Choroid plexus epithelial cell (primary cell): ENCODE results near the gene DNAJB14.
A peak's percentile ranks its signal among the peaks of the same experiment; 100 is the strongest.

Experiments used
- DNase-seq: peaks from one replicate; pipeline ENCODE4 v3.0.0-alpha.2; 2010; ENCODE audit warnings: low read depth
- H3K4me3 ChIP-seq: 2 replicates; pipeline ENCODE4 v1.5.1; 2011; ENCODE audit warnings: low read depth, mild to moderate bottlenecking, control low read depth, low read length, moderate library complexity
- CTCF ChIP-seq: conservative IDR thresholded peaks from 2 replicates; pipeline ENCODE4 v1.5.1; 2011; ENCODE audit warnings: low read depth, mild to moderate bottlenecking, control low read depth, inconsistent platforms, low read length, moderate library complexity

Gene DNAJB14

GRCh38 chr4:99857307-99857706 lies 89.1 kb downstream of the DNAJB14 start:
- no peak overlapping the region for H3K4me3 ChIP-seq
- no peak for DNase-seq
- TF ChIP-seq CTCF, result no peak

GRCh38 chr4:99856166-99856565 lies 90.3 kb downstream of the DNAJB14 start:
- TF ChIP-seq CTCF, result no peak
- H3K4me3 ChIP-seq, result no peak overlapping the region
- DNase-seq, result peak; percentile 56

GRCh38 chr4:99855678-99856077 lies 90.7 kb downstream of the DNAJB14 start:
- DNase-seq, result no peak

GRCh38 chr4:99853999-99854398 lies 92.4 kb downstream of the DNAJB14 start:
- H3K4me3 ChIP-seq, result no peak overlapping the region
- no peak for TF ChIP-seq CTCF
- no peak for DNase-seq

More at GRCh38 chr4:99855678-99856077, 90.7 kb downstream of the DNAJB14 start:
- H3K4me3 ChIP-seq, result no peak overlapping the region
- TF ChIP-seq CTCF, result no peak

- no peak for DNase-seq
- TF ChIP-seq CTCF, result no peak
Observed at GRCh38 chr4:99853190-99853589, 93.2 kb downstream of the DNAJB14 start.

GRCh38 chr4:99852199-99852749 lies 94.1 kb downstream of the DNAJB14 start:
- DNase-seq, result no peak
- TF ChIP-seq CTCF, result no peak
- no peak overlapping the region for H3K4me3 ChIP-seq

More at GRCh38 chr4:99853190-99853589, 93.2 kb downstream of the DNAJB14 start:
- no peak overlapping the region for H3K4me3 ChIP-seq

GRCh38 chr4:99848591-99849001 lies 97.8 kb downstream of the DNAJB14 start:
- DNase-seq, result no peak
- no peak for TF ChIP-seq CTCF
- H3K4me3 ChIP-seq, result no peak overlapping the region
